ENCODE measurements around the gene ADAMTS15.

- TF ChIP-seq CTCF (IDR thresholded peaks at IDR 0.05) (no peak), POLR2A (IDR thresholded peaks at IDR 0.05) (no peak), EP300 (IDR thresholded peaks at IDR 0.05) (no peak)
Measured at GRCh38 chr11:130525307-130525706, 76.9 kb downstream of the ADAMTS15 start.

Data from sigmoid colon (tissue), 4 donors.